Stimulated activated CD8-positive, alpha-beta memory T cell treated with anti-CD3 and anti-CD28 coated beads, Interleukin-15, amount 100 ng/mL, for 1 hour (primary cell): Measurements from ENCODE around the gene NEDD9.

ENCODE experiments used
- DNase-seq: peaks from one replicate; pipeline ENCODE4 v3.0.0-alpha.2; 2020; ENCODE audit warnings: low read depth

Gene NEDD9

DNA sequence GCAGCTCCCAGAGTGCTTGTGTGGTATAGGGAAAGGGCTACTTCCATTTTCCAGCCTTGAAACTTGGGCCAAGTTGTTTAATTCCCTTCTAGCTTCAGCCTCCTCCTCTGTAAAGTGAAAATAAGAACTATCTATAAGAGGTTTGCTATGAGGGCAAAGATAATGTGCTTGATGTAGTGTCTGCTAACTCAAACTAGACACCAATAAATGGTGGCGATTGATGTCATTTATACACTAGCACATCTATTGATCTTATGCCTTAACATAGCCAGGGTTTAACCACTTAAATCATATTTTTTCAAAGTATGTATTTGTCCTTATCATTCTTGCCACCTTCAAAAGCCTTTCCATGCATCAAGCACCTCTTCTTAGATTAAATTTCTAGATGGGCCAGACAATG lies 55.2 kb downstream of the NEDD9 start:
- DNase-seq, result no peak

DNA sequence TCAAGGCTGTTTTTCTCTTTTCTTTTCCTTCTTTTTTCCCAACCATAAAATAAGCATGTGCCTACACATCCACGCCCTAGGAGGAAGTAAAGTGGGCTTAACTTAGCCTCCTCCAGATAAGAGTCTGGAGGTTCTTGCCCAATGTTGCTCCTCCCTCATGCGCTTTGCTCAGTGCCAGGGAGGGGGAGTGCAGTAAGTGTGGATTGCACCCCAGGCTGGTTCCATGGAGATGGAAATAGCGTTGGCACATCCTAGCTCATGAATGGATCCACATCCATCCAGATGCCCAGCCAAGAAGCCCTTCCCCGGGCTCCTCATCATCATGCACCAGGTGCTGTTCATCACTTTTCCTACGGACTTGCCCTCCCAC lies 58.2 kb downstream of the NEDD9 start:
- no peak for DNase-seq

DNA sequence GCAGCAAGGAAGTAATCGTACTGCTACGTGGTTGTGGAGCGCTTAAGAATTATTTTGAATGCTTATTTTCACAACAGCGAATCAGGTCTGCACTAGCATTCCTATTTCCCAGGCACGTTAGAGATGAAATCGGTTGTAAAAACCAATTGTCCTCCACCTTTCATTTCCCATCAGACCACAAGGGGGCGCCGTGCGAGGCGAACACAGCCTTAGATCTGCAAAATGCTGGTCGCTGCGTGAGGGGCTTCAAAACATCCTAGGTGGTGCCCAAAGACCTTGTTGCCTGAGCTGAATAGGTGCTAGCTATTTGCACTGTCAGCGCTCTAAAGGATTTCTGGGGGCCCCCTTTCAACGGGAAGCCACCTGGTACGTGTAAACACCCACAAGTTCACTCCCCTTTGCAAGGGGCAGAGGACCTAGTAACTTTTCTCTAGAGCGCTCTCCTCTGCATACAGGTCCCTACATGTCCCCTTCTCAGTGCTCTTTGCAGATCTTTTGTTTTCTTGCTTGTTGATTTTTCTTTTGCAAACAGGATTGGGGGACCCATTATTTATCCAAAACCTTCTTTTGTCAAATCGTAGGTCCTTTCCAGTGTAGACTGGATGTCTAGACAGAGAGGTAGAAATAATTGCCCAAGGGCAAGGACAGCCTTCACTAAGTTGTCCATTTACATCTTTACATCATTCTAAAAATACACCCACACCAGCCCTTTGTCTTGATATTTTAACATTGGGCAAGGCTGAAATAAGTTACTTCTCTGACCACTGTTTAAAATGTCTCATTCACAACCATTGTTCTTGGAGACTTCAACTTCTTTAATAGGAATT lies 59.8 kb downstream of the NEDD9 start:
- peak; percentile 73 for DNase-seq

DNA sequence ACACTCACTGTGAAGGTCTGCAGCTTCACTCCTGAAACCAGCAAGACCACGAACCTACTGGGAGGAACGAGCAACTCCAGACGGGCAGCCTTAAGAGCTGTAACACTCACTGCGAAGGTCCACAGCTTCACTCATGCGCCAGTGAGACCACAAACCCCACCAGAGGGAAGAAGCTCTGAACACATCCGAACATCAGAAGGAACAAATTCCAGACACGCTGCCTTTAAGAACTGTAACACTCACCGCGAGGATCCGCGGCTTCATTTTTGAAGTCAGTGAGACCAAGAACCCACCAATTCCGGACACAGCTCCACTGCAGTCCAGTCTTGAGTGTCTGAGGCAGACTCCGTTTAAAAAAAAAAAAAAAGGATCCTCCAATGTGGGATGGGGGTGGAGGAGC lies 60.5 kb downstream of the NEDD9 start:
- no peak for DNase-seq

DNA sequence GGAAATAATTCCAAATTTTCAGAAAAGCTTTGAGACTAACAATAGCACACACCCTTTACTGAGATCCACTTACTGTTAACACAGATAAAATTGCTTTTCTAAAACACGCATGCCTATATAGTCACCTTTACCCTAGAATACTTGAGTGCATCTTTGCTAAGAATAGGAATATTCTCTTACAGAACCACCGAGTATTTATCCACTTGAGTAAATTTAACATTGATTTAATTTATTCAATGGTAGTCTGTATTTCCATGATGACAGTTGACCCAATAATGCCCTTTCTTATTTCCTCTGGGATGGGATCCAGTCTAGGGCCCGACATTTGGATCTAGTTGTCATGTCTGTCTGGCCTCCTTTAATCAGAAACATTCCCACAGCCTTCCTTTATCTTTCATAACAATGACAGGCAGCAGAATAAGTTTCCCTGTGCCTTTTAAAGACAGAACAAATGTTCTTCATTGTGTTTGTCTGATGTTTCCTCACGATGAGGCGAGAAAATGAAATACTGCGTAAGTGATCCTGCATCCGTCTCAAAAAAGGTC lies 64.3 kb downstream of the NEDD9 start:
- DNase-seq, result no peak

DNA sequence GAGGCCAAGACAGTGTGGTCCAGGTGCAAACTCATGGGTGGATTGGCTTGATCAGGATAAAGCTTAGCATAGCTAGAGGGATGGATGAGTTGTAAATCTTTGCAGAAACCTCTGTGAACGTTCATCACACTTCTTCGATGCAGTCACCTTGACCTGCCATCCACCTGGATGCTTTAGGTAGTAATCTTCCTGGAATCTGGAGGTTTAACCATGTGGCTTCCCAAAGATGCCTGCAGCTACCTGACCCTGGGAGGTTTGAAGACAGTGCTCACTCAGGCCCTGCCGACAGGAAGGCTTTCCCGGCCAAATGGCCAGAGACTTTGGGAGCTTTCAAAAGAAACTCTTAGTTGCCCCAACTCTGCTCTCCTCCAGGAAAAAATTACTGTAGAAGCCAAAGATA lies 65.5 kb downstream of the NEDD9 start:
- no peak for DNase-seq

DNA sequence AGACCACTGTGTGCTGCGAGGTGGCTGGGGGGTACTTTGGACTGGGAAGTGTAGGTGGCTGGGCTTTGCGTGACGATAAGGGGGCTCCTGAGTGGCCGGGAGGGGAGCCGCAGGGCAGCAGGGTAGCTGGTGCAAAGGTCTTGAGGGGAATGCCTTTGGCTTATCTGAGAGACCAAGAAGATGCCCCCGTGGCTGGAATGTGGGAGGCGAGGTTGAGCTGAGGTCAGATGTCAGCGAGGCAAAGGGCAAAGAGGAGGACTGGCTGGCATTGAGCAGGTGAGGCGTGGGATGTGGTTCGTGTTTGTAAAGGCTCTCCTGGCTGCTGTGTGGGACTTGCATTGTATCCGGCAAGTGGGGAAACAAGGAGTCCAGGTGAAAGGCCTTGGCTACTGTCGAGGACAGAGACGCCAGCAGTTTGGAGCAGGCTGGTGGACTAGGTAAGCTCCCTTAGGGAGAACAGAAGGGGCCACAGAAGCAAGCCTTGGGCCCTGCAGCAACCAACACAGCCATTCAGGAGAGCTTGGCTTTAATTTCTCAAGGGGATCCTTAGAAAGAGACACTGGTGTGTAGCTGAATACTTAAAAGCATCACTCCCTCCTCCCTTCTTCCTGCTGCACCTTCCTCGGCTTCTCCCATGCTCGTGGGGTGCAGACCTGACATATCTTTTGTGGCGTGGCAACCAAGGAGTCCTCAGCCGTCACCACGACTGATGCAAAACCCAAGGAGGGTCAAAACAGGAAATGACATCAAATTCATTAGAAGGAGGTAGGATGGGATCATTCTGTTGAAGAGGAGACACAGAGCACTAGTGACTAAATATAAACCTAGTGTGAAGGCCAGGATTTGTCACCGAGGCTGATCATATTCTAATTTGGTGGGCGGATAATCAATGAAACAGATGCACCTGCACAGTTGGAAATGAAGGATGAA lies 67.5 kb downstream of the NEDD9 start:
- DNase-seq, result no peak

DNA sequence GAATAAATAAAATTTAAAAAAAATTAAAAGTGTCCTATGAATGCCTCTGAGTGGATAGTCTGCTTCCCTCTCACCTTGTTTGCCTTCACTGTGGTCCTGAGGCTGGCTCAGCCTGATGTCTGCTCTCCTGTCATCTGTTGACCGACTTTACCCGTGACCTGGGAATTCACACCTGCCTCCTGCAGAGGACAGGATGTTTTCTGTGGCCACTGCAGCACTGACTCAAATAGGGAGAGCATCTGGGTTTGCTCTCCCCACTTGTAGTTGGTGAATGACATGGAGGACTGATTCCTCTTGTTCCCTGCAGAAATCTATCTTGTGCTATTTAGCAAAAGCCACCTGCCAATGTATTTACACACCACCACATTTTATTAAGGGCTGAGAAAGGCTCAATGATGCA lies 68.5 kb downstream of the NEDD9 start:
- no peak for DNase-seq

DNA sequence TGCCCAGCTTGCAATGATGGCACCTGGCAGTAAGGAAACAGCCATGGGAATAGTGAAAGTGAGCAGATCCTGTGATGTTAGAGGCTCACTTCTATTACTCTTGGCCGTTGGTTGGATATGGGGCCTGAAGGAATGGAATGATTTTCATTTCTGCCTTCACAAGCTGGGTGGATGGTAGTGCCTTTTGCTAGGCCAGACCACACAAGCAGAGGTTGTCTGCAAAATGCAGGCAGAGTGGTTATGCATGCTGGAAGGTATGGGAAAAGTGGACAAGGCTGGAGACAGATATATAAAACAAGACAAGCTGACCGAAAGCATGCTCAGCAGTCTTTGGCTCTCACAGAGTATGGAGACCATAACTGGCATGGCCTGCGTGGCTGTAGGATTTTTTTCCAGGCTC lies 70.2 kb downstream of the NEDD9 start:
- no peak for DNase-seq

DNA sequence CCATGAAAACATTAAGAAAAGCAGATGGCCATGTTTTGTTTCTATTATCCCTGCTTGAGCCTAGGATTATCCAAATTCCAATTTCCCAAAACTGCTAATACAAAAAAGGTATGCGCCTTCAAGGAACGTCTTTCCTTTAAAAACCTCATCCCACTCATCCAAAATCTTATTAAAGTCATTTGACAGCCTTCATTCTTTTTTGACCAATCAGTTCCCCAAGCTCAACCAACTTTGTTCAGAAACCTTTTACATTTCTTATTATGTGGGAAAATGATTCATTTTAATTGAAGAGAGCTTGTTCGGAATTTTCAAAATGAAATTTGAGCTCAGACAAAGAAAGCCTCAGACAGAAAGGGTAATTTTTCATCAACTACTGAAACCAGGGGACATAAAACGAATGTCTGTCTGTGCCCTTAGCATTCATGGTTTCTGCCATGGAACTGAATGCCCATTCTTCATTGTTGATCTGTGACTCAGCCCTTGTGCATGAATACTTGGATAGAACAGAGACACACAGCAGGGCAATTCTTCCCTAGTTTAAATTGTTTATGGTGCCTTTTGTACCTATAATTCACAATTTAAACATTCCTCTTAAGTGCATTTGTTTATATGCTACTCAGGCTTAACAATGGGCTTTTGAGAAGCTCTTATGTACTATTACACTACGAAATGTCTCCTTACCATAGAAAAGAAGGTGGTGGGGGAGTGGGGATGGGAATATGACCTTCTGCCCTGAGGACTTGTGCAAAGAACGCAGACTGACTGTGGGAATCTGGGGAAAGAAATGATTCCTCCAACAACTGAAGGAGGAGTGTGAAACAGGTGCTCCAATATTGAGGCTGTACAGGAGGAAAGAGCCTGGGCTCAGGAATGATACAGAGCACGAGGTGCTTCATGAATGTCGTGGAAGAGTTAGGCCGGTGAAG lies 71.2 kb downstream of the NEDD9 start:
- no peak for DNase-seq

DNA sequence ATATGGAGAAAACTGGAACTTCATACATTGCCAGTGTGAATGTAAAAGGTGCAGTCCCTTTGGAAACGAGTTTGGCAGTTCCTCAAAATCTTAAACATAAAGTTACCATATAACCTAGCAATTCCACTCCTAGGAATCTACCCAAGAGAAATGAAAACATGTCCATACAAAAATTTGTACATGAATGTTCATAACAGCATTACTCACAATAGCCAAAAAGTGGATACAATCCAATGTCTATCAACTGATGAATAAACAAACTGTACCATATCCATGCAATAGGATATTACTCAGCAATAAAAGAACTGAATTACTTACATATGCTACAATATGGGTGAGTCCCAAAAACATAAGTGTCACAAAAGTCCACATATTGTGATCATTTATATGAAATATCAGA lies 72.3 kb downstream of the NEDD9 start:
- DNase-seq, result no peak

DNA sequence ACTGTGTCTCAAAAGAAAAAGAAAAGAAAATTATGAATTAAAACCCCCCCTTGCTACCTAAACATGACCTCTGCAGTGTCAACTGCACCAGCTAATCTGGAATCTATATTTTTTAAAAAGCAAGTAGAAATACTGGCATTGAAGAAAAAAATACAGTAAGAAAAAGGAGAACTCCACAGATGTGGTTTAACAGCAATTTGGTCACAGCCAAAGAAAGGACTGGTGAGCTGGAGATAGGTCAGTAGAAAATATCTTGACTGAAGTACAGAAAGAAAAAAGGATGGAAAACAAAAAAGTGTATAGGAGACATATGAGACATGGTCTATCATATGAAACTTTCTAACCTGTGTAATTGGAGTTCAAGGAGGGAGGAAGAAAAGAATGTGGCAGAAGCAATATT lies 76.9 kb downstream of the NEDD9 start:
- DNase-seq, result no peak

DNA sequence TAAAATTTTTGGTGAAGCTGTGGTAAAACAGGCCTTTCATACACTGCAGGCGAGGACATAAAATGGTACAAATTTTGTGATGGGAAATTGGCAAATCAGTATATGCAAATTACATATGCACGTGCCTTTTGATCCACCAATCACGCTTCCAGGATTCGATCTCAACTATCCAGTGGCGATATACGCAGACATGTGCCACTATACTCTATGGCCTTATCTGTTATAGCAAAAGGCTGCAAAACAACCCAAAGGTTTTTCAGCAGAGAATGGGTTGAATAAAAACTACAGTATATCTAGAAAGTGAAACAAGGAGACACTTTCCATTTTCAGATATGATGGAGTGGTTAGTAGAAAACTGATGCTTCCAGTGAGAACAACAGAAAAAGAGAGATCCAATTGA lies 79.0 kb downstream of the NEDD9 start:
- DNase-seq, result no peak

DNA sequence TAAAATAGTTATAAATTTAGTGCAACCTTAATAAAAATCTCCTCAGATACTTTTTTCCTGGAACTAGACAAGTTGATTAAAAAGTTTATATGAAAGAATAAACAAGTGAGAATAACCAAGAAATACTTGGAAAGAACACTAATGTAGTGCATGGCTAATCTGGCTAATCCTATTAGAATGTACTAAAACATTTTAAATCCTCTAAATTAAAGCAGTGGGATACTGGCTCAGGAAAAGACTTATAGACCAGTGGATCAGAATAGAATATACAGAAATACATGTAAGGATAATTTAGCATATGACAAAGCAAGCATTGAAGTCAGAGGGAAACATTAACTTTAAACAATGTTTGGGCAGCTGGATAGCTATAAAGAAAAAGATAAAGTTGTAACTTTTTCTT lies 79.9 kb downstream of the NEDD9 start:
- no peak for DNase-seq

DNA sequence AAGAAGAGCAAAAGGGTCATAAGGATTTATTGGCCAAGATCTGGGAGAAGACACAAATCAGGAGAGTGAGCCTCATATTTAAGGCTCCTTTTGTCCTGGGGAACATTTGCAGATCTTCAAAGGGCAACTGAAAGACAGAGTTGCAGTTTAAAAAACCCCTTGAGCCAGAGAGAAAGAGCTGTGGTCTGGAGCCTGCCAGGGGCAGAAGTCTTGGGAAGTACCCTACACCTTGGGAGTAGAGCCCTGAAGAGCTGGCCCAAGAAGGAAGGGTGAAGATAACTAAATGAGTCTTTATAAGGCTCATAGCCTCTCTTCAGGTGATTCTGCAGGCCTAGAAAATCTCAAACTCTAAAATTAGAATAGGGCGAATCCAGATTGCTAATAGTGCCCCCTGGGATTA lies 81.0 kb downstream of the NEDD9 start:
- DNase-seq, result no peak

DNA sequence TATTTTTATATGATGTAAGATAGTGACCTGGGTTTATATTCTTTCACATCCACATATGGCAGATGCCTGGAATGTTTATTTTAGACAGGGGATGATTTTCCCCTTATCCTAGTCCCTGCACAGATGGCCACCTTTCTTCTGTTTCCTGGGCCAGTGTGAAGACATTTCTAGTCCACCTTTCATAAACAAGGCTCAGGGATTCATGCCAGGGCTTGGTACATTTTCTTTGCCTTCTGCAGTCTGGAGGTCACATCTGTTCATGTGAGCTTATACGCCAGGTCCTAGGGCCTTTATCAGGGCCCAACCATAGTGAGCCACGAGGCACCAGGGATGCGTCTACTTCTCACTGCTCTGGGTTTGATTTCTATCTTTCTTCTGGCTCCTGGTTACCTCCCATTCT lies 82.9 kb downstream of the NEDD9 start:
- no peak for DNase-seq

DNA sequence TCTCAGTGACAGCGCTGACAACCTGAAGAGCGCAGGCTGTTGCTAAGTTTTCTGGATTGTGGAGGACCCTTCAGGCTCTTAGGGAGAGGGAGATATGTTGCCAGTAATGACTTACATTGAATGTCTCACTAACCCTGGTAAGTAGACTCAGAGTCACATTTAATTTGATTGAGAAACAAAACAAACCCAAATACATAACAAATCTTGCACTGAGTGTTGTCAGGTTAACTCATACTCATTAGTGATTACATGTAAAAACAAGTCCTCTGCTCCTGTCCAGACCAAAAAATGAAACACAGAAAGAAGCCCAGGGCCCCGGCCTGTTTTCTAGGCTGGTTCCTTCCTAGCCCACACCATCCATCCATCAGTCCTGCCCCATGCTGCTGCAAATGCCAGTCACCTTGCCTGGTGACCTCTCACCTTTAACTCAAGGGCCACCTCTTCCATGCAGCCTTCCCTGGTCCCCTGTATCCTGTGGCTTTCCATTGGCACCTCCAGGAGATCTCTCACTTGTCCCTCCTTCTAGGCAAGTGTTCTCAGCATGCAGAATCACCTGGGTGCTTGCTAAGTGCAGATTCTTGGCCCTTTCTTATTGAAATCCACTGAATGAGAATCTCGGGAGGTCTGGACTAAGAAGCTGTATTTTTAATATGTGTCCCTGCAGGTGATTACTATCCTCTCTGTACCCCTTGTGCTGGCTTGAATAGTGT lies 86.2 kb downstream of the NEDD9 start:
- DNase-seq, result no peak

DNA sequence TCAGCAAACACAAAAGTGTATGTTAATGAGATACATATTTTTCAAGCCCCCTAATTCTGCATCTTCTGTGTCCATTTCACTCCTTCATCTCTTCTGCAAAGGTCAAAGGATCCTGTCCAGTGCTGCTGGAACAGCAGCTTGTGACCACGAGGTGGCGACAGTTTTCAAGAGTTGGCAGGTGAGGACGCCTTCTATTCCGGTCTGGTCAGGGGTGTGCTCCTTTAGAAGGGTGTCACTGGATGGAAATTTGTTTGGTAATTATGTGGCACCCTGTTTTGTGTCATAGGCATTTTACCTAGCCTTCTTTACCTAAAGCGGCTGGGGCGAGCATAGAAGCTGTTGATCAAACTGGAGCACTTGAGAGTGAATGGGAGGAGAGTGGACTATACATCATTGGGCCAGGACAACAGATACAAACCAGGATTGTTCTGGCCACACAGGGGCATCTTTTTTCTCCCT lies 88.0 kb downstream of the NEDD9 start:
- DNase-seq, result peak; percentile 51

DNA sequence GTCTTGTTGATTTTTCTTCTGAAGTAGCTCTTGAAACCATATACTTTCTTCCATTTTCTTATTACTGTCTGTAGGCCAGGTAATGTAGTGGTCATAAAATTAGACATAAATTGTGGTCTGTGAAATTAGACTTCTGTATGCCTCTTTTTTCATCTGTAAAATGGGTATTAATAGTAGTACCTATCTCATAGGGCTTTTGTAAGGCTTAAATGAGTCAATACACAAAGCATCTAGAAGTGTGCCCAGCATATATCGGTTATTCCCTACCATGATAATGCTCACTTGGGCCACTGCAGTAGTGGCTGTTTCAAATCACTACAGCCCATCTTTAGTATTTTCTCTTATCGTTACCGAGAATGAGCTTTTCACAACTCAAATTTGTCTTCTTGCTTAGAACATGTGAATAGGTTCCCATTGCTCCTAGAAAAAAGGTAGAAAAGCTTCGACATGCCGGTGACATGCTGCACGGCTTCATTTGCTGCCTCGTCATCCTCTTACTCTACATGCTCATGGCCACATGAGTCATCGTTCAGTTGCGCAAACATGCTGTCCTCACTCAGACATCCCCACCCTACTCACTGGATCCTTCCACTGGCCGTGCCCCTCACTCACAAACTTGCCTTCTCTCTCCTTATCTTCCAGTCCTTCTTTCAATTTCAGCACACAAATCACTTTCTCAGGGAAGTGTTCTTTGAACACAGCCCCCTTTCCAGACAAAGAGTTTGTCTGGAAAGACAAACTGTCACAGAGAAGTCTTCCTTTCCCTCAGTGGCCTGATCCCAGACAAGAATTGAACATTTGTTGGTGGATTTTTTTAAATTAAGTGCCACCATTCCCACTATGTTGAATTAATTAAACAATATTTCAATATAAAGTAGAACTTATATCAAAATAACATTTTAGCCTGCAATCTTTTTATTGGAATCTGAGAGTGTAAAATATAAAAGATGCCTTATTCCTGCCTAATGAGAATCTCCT lies 88.8 kb downstream of the NEDD9 start:
- DNase-seq, result no peak
